ENCODE measurements around the gene BMPR2.
A peak's percentile ranks its signal among the peaks of the same experiment; 100 is the strongest.

The BMPR2 gene

DNA sequence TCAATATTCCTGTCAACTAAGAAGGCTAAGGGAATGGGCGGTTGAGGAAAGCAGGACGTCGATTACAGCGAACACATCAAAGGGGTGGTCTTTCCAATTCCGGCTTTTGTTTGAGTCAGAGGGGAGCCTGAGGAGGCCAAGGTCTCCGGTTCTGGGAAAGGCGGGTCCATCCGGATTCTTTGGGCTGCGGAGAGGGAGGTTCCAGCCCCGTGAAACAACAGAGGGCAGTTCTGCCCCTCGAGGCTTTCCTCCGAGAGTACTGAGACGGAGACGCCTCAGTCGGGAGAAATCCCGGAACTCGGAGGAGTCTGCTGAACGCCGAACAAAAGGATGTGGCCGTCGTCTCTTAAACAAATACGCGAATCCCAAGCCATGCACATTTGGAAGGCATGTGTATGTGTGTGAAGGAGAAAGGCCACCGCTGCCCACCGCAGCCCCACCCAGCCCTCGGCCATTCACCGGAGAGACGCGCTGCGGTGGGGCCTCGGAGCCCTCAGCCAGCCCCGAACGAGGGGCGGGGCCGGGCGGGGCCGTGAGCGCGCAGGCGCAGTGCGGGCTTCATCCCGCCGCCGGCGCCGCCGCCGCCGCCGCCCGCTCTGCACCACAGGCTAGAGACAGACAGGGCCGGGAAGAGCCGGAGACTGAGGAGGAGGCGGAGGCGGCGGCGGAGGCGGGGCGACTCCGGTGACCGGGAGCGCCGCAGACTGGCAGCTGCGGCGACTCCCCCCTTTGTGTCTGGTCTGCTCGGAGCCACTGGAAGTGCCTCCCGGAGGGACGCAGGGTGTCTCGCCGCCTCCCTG, at the start of gene BMPR2:
Gene BMPR2, plus strand, starts transcription at position 719 of the 800 bp plus-strand sequence. CDS start 1,148 bp downstream, outside the sequence.
- Histone ChIP-seq H3K27ac (ENCODE audit: low read depth, low read length) (peak within 1 kb of the TSS; percentile 92), H2AFZ (ENCODE audit: low read length, unreplicated experiment) (peak within 1 kb of the TSS; percentile 59), H3K27me3 (ENCODE audit: insufficient read depth, low read length) (no peaks in the 10 kb centered on the region), H3K4me3 (ENCODE audit: low read depth, low read length) (peak within 1 kb of the TSS; percentile 90), H3K36me3 (ENCODE audit: insufficient read depth, low read length) (no peaks in the 10 kb centered on the region), H3K79me2 (ENCODE audit: control insufficient read depth, insufficient read depth, low read length, unreplicated experiment) (peaks cover 43% of the 10 kb centered on the region), H3K4me1 (ENCODE audit: control insufficient read depth, insufficient read depth, low read length, unreplicated experiment) (peaks cover 3% of the 10 kb centered on the region)

DNA sequence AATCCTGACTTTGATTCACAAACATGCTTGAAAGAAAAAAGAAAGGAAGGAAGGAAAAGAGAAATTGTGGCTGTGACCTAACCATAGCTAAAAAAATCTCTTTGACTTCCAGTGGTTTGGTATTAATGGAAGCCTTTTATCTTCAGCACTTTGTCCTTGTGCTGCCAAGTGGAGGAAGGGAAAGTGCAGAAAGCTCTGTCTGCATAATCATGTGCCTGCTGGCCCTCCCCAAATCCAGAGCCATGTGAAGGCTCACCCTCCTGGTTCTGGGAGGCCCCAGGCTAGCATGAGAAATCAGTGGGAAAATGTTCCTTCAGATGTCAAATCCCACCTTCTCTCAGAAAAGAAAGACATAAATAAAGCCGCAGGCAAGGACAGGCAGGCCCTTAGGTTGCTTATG, 48.3 kb upstream of the BMPR2 start:
- no peak overlapping the region for H3K4me3 ChIP-seq (ENCODE audit: low read depth, low read length)
- no peak overlapping the region for H3K27ac ChIP-seq (ENCODE audit: low read depth, low read length)
- no peak overlapping the region for H2AFZ ChIP-seq (ENCODE audit: low read length, unreplicated experiment)
- H3K79me2 ChIP-seq (ENCODE audit: control insufficient read depth, insufficient read depth, low read length, unreplicated experiment) = no peaks in the 10 kb centered on the region
- no peaks in the 10 kb centered on the region for H3K36me3 ChIP-seq (ENCODE audit: insufficient read depth, low read length)
- H3K27me3 ChIP-seq (ENCODE audit: insufficient read depth, low read length) = no peaks in the 10 kb centered on the region
- H3K4me1 ChIP-seq (ENCODE audit: control insufficient read depth, insufficient read depth, low read length, unreplicated experiment) = no peaks in the 10 kb centered on the region

DNA sequence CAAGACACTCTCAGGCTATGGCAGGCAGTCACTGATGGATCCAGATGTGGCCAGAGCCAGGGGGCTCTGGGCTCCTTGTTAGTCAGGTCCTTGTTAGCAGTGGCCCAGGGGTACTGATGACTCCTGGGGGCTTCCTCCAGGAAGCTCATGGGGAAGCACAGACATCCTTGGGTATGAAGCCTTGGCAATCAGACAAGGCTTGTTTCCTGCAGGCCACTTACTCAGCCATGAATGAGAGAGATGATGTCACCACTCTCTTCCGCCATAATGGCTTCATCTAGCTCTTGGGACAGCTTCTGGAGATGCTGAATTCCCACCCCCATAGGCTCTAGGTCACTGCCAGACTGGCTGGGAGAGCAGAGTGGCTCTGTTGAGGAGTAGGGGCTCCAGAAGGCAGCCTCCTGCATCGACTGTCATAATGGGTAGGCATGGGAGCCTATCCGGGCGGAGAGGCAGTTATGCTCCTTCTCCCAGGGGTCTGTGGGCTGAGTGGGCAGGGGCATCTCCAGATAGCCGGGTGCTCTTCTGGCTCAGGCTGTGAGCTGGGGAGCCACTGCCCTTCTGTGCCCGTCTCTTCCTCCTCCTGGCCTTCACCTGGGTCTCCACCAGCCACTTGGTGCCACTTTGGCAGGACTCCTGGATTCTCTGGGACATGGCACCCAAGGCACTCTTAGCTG, 40.2 kb upstream of the BMPR2 start:
- no peaks in the 10 kb centered on the region for H3K36me3 ChIP-seq (ENCODE audit: insufficient read depth, low read length)
- H2AFZ ChIP-seq (ENCODE audit: low read length, unreplicated experiment) = no peak overlapping the region
- H3K27me3 ChIP-seq (ENCODE audit: insufficient read depth, low read length) = no peaks in the 10 kb centered on the region
- no peaks in the 10 kb centered on the region for H3K79me2 ChIP-seq (ENCODE audit: control insufficient read depth, insufficient read depth, low read length, unreplicated experiment)
- no peak overlapping the region for H3K27ac ChIP-seq (ENCODE audit: low read depth, low read length)
- no peak overlapping the region for H3K4me3 ChIP-seq (ENCODE audit: low read depth, low read length)
- peaks cover 20% of the 10 kb centered on the region for H3K4me1 ChIP-seq (ENCODE audit: control insufficient read depth, insufficient read depth, low read length, unreplicated experiment)

DNA sequence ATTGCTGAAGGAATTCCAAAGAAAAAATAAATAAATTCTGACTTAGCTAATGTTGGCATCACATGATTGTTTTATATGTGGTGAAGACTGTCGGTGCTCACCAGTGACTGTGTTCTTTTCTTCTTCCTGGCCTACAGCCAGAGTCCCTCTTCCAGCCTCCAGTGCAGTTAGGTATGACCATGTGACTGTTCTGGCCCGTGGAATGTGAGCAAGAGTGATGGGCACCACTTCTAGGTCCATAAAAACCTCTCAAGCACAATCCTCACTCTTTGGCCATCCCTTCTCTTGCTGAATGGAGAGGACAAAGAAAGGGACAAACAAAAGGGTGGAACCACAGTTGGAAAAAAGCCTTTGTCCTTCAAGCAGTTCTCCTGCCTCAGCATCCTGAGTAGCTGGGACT, 39.0 kb upstream of the BMPR2 start:
- Histone ChIP-seq H3K4me3 (ENCODE audit: low read depth, low read length) (no peak overlapping the region), H3K4me1 (ENCODE audit: control insufficient read depth, insufficient read depth, low read length, unreplicated experiment) (peaks cover 20% of the 10 kb centered on the region), H3K27me3 (ENCODE audit: insufficient read depth, low read length) (no peaks in the 10 kb centered on the region), H2AFZ (ENCODE audit: low read length, unreplicated experiment) (no peak overlapping the region), H3K36me3 (ENCODE audit: insufficient read depth, low read length) (no peaks in the 10 kb centered on the region), H3K79me2 (ENCODE audit: control insufficient read depth, insufficient read depth, low read length, unreplicated experiment) (no peaks in the 10 kb centered on the region), H3K27ac (ENCODE audit: low read depth, low read length) (no peak overlapping the region)

DNA sequence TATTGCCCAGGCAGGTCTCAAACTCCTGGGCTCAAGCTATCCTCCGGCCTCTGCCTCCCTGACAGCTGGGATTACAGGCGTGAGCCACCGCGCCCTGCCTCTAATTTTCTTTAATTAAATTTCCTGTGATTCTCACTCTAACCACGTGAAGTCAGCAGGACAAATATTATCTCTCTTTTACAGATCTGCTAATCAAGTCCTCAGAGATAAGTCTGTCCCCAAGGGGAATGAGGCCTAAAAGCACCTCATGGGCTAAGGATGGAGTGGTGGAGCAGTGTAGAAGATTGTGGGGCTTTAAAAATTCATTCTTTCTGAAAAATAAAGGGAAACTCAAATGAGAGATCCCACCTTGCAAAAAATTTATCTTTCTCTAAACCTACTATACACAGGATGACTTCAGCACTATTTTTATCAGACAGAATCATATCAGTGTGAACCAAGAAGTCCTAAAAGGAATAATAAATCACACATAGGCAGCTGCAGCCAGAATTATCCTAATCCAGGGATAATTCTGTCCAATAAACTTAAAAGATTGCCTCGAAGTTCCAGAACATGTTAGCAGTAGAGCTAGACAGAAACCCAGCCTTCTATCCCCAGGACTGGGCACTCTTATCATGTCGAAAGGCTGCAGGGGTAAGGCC, 38.3 kb upstream of the BMPR2 start:
- peaks cover 20% of the 10 kb centered on the region for H3K4me1 ChIP-seq (ENCODE audit: control insufficient read depth, insufficient read depth, low read length, unreplicated experiment)
- no peak overlapping the region for H3K4me3 ChIP-seq (ENCODE audit: low read depth, low read length)
- H3K27me3 ChIP-seq (ENCODE audit: insufficient read depth, low read length) = no peaks in the 10 kb centered on the region
- H3K27ac ChIP-seq (ENCODE audit: low read depth, low read length) = no peak overlapping the region
- no peak overlapping the region for H2AFZ ChIP-seq (ENCODE audit: low read length, unreplicated experiment)
- no peaks in the 10 kb centered on the region for H3K36me3 ChIP-seq (ENCODE audit: insufficient read depth, low read length)
- H3K79me2 ChIP-seq (ENCODE audit: control insufficient read depth, insufficient read depth, low read length, unreplicated experiment) = no peaks in the 10 kb centered on the region

DNA sequence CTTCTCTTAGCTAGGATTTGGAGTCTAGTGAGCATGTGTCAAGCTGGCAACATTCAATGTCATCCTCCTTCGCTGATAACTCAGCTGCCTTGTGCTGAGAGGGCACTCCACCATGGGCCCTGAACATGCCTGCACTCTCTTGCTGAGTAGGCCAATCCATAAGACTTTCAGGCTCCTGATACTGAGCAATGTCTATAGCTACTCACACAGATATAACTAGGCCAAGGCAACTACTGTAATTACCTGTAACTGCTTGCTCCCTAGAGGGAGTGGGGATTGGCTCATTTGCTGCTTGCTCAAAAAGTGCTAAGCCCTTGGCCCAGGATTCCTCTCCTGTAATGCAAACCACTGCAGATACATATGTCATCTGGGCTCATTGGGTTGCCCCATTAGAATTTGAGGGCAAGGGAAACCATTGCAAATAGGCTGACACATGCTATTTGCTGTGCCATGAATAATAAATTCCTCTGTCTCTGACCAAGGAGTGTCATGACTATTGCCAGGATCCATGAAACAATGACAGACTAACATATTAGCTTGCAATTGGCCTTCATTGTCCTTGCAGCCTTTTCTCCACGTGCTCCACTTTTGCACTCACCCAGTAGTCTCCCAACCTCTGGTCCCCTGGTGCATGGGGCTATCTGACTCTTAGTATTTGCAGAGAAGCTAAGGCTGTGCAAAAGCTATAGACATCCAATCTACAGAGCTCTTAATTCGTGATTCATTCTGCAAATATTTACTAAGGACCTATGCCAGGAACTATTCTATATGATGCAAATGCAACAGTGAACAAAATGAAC, 36.9 kb upstream of the BMPR2 start:
- Histone ChIP-seq H3K36me3 (ENCODE audit: insufficient read depth, low read length) (no peaks in the 10 kb centered on the region), H3K27me3 (ENCODE audit: insufficient read depth, low read length) (no peaks in the 10 kb centered on the region), H3K4me3 (ENCODE audit: low read depth, low read length) (no peak overlapping the region), H3K27ac (ENCODE audit: low read depth, low read length) (no peak overlapping the region), H2AFZ (ENCODE audit: low read length, unreplicated experiment) (no peak overlapping the region), H3K79me2 (ENCODE audit: control insufficient read depth, insufficient read depth, low read length, unreplicated experiment) (no peaks in the 10 kb centered on the region), H3K4me1 (ENCODE audit: control insufficient read depth, insufficient read depth, low read length, unreplicated experiment) (peaks cover 20% of the 10 kb centered on the region)

DNA sequence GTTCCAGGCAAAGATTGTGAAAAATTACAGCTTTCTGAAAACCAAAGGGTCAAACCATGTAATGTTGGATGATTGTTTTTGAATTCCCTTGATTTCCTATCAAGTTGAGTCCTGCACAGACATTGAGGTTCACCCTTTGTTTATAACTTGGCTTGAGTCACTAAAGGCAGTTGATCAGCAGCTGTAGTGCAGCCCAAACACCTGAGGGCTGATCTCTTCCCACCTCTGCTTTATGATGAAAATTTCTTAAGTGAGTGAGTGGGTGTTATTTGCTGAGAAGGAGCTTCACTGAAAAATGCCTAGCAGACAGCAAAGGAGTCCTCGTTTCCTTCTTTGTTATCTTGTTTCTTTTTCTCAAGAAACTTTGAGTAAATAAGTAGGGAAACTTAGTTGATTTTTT, 31.9 kb upstream of the BMPR2 start:
- H2AFZ ChIP-seq (ENCODE audit: low read length, unreplicated experiment) = no peak overlapping the region
- H3K27ac ChIP-seq (ENCODE audit: low read depth, low read length) = no peak overlapping the region
- H3K4me3 ChIP-seq (ENCODE audit: low read depth, low read length) = no peak overlapping the region
- peaks cover 5% of the 10 kb centered on the region for H3K4me1 ChIP-seq (ENCODE audit: control insufficient read depth, insufficient read depth, low read length, unreplicated experiment)
- no peaks in the 10 kb centered on the region for H3K27me3 ChIP-seq (ENCODE audit: insufficient read depth, low read length)
- no peaks in the 10 kb centered on the region for H3K79me2 ChIP-seq (ENCODE audit: control insufficient read depth, insufficient read depth, low read length, unreplicated experiment)
- no peaks in the 10 kb centered on the region for H3K36me3 ChIP-seq (ENCODE audit: insufficient read depth, low read length)

DNA sequence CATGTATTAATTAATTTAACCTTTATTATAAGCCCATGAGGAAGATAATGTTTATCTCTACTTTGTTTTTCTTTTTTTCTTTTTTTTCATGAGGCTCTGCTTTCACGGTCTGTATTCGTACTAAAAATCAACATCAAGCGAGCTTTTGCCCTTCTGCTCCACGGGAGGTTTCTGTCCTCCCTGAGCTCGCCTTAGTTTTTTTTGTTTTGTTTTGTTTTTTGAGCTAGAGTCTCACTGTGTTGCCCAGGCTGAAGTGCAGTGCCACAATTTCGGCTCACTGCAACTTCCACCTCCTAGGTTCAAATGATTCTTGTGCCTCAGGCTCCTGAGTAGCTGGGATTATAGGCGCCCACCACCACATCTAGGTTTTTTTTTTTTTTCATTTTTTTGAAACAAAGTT, 29.9 kb upstream of the BMPR2 start:
- Histone ChIP-seq H3K4me3 (ENCODE audit: low read depth, low read length) (no peak overlapping the region), H2AFZ (ENCODE audit: low read length, unreplicated experiment) (no peak overlapping the region), H3K27me3 (ENCODE audit: insufficient read depth, low read length) (no peaks in the 10 kb centered on the region), H3K36me3 (ENCODE audit: insufficient read depth, low read length) (no peaks in the 10 kb centered on the region), H3K79me2 (ENCODE audit: control insufficient read depth, insufficient read depth, low read length, unreplicated experiment) (no peaks in the 10 kb centered on the region), H3K4me1 (ENCODE audit: control insufficient read depth, insufficient read depth, low read length, unreplicated experiment) (no peaks in the 10 kb centered on the region), H3K27ac (ENCODE audit: low read depth, low read length) (no peak overlapping the region)

DNA sequence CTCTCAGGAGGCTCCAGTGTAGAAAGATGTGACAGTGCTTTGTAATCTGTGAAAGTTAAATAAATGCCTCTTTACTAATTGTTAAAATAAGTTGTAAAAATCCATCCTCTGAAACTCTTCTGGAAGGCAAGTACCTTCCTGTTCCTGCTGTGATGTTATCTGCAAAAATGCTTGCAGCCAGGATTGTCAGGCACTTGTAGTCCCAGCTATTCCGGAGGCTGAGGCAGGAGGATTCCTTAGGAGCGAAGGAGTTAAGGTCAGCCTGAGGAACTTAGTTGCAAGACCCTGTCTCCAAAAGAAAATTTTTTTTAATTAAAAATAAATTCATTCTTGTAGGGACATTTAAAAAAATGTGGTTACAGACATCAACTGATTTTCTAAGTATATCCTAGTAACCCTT, 22.7 kb upstream of the BMPR2 start:
- no peak overlapping the region for H2AFZ ChIP-seq (ENCODE audit: low read length, unreplicated experiment)

DNA sequence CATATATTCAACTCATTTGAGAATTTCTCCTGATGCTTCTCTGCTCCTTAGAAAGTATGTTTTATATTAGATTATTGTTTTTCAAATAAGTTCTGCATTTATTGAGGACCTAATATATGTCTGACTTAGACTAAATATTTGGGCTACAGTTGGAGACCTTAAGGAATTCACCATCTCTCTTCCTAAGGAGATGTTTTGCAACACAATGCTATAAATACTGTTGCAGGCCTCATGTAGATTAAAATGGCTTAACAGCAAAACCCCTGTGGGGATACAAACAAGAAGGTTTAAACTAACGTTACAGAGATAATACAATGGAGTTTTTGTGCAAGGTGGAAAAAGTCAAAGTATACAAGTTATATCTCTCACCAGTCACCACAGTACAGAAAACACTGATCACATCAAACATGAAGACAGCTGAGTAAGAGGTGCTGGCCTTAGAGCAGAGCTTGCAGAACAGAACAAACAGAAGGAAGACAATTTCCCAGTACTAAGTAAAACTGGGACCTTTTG, 20.1 kb upstream of the BMPR2 start:
- Histone ChIP-seq H3K4me3 (ENCODE audit: low read depth, low read length) (no peak overlapping the region), H3K36me3 (ENCODE audit: insufficient read depth, low read length) (no peaks in the 10 kb centered on the region), H3K79me2 (ENCODE audit: control insufficient read depth, insufficient read depth, low read length, unreplicated experiment) (no peaks in the 10 kb centered on the region), H3K27me3 (ENCODE audit: insufficient read depth, low read length) (no peaks in the 10 kb centered on the region), H3K27ac (ENCODE audit: low read depth, low read length) (no peak overlapping the region), H3K4me1 (ENCODE audit: control insufficient read depth, insufficient read depth, low read length, unreplicated experiment) (no peaks in the 10 kb centered on the region), H2AFZ (ENCODE audit: low read length, unreplicated experiment) (no peak overlapping the region)

More for the DNA sequence above, 22.7 kb upstream of the BMPR2 start:
- Histone ChIP-seq H3K27ac (ENCODE audit: low read depth, low read length) (no peak overlapping the region), H3K4me3 (ENCODE audit: low read depth, low read length) (no peak overlapping the region), H3K27me3 (ENCODE audit: insufficient read depth, low read length) (no peaks in the 10 kb centered on the region), H3K4me1 (ENCODE audit: control insufficient read depth, insufficient read depth, low read length, unreplicated experiment) (no peaks in the 10 kb centered on the region), H3K36me3 (ENCODE audit: insufficient read depth, low read length) (no peaks in the 10 kb centered on the region), H3K79me2 (ENCODE audit: control insufficient read depth, insufficient read depth, low read length, unreplicated experiment) (no peaks in the 10 kb centered on the region)
